HG03575 (cell line): ENCODE results near the gene ATP8B4.

ENCODE experiments used
- ATAC-seq: cut with Tn5 transposase; IDR thresholded peaks from one replicate; pipeline ENCODE4 v1.9.1; 2021; ENCODE audit not compliant: unreplicated experiment, insufficient number of reproducible peaks, low FRiP score; ENCODE audit errors: extremely low read depth

Gene ATP8B4

GRCh38 chr15:49852756-49853155 lies 266.3 kb downstream of the ATP8B4 start:
- ATAC-seq = no peak

DNA sequence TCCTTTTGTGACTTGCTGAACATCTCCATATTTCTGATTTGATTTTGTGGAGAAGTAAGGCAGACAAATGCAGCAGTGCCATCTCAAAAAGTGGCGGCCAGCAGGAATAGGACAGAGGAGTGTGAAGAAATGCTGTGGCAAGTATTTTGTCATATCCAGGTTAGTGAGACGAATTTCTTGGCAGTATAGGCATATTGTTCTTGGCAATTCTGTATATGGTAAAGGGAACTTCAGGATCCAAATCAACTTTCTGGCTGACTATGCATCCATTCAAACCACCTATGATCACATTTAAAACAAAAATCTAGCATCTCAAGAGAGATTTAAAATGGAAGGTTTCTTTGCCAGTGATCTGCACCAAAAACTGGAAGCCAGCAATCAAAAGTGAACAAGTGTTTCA lies 270.2 kb downstream of the ATP8B4 start:
- ATAC-seq = no peak

GRCh38 chr15:49848282-49848724 lies 270.7 kb downstream of the ATP8B4 start:
- no peak for ATAC-seq

DNA sequence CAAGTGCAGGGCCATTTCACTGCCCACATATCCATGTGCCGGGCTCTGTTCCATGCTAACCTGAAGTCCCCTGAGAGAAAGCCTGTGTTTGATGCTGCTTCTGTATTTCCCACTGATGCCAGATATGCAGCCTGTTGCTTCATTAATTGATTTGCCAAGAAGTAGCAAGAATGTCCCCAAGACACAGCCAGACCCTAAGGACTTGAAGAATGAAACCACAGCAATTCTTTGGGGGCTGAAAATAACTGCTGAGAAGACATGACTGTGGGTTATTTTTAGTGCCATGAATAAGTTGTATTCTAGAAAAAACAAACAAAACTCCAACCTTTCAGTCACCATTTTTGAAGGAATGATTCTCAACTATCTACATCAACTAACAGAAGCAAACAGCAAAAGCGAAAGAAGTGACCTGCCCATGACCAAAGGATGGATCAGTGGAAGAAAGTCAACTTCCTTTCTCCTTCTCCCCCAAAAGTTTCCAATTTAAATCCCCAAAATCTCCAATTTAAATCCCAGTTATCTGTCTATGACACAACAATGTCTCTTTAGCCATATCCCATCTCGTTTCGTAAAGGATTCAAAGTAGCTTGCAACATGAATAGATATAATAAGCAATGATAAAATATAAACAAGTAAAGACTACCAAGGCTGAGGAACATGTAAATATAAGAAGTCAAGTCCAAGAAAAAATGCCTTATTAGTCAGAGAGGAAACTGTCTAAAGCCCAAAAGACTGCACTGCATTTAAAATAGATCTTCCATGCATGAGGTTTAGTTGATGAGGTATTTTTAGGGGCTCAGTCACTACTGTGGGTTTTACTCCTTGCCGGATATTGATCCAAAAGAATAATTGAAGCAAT lies 271.4 kb downstream of the ATP8B4 start:
- no peak for ATAC-seq

DNA sequence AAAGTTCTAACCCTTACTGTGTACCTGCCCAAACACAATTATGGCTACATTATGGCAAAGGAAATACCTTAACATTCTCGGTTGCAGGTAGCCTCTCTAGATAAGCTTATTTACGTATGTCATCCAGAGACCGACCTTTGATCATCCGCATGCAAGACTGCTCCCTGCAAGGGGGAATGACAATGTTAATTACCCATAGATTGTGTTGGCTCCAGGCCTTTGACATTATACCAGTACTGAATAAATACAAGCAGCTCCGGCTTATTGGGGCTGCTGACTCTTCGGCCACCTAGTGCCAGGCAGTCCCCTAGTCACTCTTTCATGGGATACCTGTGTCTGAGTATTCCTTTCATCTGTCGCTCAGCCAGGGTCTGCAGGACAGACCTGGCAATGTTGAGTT lies 274.6 kb downstream of the ATP8B4 start:
- ATAC-seq = no peak

GRCh38 chr15:49843725-49844124 lies 275.3 kb downstream of the ATP8B4 start:
- ATAC-seq = no peak

- ATAC-seq = no peak
Observed at GRCh38 chr15:49842031-49842730, 276.9 kb downstream of the ATP8B4 start.

GRCh38 chr15:49832511-49832910 lies 286.5 kb downstream of the ATP8B4 start:
- no peak for ATAC-seq

DNA sequence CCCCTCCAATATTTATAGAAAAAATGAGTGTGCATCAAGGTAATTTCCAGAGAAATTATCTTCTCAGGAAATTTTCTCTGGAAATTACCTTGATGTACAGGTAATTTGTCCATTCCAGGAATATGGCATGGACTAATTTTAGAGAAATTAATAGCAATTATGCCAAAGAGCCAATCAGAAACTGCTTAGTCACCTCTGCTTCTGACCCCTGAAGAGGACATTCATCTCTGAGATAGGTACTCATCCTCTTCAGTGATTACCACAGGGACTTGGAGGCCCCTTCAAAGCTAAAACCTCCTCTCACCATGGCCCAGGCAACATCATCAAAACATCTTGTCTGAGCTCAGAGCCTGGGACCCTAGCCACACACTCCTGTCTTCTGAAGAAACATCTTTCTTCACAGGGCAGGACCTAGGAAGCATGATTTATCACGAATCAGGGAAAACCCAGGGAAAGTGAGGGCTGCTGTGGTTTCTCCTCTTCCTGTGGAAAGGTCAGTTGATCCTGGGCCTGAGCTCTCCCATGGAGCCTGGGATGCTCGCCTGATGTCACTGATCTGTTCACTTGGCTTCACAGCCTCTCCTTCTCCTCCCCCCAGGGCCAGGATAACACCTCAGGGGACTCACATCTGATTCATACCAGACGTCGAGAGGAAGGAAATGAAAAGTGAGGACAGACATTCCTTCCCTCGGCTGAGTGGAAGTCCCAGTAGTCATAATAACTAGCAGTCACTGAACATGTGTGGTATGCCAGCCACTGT lies 287.6 kb downstream of the ATP8B4 start:
- ATAC-seq = no peak

DNA sequence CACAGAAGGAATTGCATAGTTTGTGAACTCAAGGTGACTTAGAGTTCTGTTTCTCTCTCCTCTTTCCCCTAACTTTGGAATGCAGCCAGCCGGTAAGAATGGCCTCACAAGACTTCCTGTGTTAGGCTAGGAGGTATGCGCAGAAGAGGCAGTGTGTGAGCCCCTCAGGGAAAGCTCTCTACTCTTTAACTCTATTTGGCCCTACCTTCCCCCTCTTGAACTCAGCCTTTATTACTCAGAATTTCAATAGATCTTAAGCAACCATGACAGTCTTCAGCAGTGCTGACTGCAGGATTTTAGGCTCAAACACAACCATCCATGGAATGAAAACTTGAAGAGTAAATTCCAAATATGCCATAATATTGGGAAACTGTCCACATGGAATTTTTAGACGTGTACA lies 288.6 kb downstream of the ATP8B4 start:
- no peak for ATAC-seq

- ATAC-seq = no peak
Observed at GRCh38 chr15:49827311-49827710, 291.7 kb downstream of the ATP8B4 start.

GRCh38 chr15:49826640-49827234 lies 292.3 kb downstream of the ATP8B4 start:
- no peak for ATAC-seq

- ATAC-seq = no peak
Observed at GRCh38 chr15:49824775-49825099, 294.3 kb downstream of the ATP8B4 start.

DNA sequence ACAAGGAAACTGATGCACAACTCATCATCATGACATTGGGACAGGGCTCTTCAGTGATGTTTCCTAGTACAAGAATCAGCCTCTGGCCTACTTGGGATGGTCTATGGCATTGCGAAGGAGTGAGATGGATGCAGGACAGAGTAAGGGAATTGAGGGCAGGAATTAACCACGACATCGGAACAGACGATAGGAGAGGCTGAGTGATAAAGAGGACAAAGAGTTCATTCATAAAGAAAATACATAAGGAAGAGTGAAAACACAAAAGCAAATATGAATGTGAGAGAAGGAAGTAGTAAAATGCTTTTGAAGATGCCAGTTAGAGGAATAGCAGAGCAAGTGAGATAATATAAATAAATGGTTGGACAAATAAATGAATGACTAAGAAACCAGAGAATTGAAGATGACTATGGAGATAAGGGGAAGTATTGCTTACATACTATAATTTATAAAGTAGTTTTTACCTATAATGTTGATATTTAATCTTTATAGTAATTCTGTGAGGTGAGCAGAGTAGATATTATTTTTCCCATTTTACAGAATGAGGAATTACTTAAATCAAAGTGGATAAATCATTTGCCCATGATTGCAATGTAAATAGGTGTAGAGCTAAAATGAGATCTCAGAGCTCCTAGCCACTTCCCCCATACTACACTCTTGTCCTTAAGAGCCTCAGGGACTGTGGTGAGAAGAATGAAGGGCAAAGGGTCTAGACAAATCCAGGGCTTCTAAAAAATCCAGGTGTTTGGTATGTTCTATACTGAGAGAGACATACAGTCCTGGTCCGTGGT lies 294.9 kb downstream of the ATP8B4 start:
- no peak for ATAC-seq

GRCh38 chr15:49817100-49817499 lies 301.9 kb downstream of the ATP8B4 start:
- no peak for ATAC-seq

- ATAC-seq = no peak
Observed at GRCh38 chr15:49815950-49816349, 303.1 kb downstream of the ATP8B4 start.

DNA sequence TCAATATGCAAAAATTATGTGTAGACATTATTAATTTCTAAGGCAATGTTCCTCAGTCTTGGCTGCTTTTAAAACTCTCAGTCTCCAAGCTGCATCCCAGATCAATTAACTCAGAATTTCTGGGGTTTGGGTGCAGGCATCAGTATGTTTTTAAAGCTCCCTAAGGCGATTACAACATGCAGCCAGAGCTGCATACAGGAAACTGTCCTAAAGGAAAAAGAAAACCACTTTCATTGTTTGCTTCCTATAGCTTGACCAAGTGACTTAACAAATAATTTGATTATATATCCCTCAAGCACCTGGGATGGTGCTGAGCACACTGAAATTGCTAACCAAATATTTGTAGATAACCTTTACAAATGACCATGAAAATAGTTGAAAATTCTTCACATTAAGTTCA lies 303.5 kb downstream of the ATP8B4 start:
- no peak for ATAC-seq

DNA sequence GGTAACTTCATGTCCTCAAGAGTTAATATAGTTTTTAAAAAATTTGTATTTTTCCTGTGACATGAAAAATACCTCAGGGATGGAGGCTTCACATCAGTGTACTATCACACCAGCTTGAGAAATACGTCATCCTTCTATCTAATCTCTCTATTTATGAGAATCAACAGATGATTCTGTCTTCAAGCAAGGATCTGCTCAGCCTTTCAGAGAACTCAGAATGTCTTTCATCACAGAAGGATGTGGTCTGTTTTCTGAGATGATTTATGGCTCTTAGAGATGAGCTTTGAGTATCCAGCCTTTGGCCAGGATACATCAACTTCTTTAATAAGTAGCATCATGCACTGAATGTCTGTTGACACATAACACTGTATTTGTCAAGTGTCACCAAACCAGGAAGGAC lies 304.3 kb downstream of the ATP8B4 start:
- no peak for ATAC-seq

- ATAC-seq = no peak
Observed at GRCh38 chr15:49813625-49814024, 305.4 kb downstream of the ATP8B4 start.
